ENCODE results near the gene TBC1D20. TPM values are rescaled to one million over a fixed set of nuclear protein-coding genes. Genes with fewer than 3 reads are reported as not detected.
A peak's percentile ranks its signal among the peaks of the same experiment; 100 is the strongest.

Gene TBC1D20
- total and polyA plus RNA-seq, 2 donors (not counting 3 experiments of a cell fraction or from before 2014, with no cell fraction given), result 34.3 to 36.1 TPM

DNA sequence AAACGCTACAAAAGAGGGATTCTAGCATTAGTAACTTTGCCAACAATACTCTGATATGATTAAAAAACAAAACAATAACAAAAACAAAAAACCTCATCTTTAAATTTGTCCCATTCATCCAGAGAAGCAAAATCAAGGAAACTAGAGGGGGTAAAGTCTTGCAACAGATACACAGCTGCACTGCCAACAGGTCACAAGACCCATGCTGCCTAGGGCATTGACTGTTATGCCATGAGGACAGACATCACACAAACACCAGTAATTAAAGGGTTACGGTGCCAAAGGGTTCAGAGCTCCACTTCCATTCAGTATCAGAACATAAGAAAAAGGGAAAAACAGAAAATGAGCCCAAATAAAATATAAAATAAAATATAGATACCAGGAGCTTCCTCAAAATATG is 1.6 kb downstream of the TBC1D20 start:
- H3K27me3 ChIP-seq (ENCODE audit: control insufficient read depth in 2 of 2, insufficient read depth in 2 of 2, low read length in 2 of 2), result no peaks in the 10 kb centered on the region
- no peak overlapping the region for H3K9ac ChIP-seq (replicated peaks; ENCODE audit: extremely low read depth, insufficient read depth, low read length)
- dilution Hi-C loops (cut with MboI; ENCODE audit: extremely low pct_ligation_motif_present, low sequenced_read_pairs), result no loop called here
- H3K79me2 ChIP-seq (ENCODE audit: control insufficient read depth, insufficient read depth, low read length), result peaks cover 52% of the 10 kb centered on the region
- ChIA-PET CTCF (interaction anchor here (1.6 kb wide), 1 partner anchor 29 kb away, joined by 5 read pairs; no protein-coding TSS in a partner anchor), POLR2A (no interaction called here)
- no peaks in the 10 kb centered on the region for H3K9me1 ChIP-seq (replicated peaks; ENCODE audit: control insufficient read depth, extremely low read depth, insufficient read depth, low read length)
- no peak overlapping the region for H2AFZ ChIP-seq (ENCODE audit: low read depth, low read length)
- H3K4me3 ChIP-seq (replicated peaks in 1 of 3; ENCODE audit: insufficient read depth in 1 of 3, low read depth in 1 of 3, low read length in 3 of 3), result peak overlapping the region in 1 of 3 experiments; percentile 66
- peaks cover 3% of the 10 kb centered on the region for H4K20me1 ChIP-seq (replicated peaks; ENCODE audit: control insufficient read depth, extremely low read depth, insufficient read depth, low read length)
- no peaks in the 10 kb centered on the region for H3K36me3 ChIP-seq (ENCODE audit: control insufficient read depth in 2 of 2, extremely low read depth in 1 of 2, insufficient read depth in 2 of 2, low read length in 2 of 2)
- DNase-seq (ENCODE audit: low read depth, low spot score), result no peak
- H3K4me1 ChIP-seq (ENCODE audit: control insufficient read depth, extremely low read depth, insufficient read depth, low read length), result peaks cover 28% of the 10 kb centered on the region
- BruUV-seq (replicated peaks), result no TSS peak
- H3K27ac ChIP-seq (ENCODE audit: insufficient read depth, low read depth, low read length), result no peak overlapping the region
- no peak for FAIRE-seq
- intact Hi-C loops (cut with micrococcal nuclease), result no loop called here
- TF ChIP-seq MYC (IDR thresholded peaks at IDR 0.05; ENCODE audit: low read depth, low read length) (no peak), POLR2AphosphoS5 (IDR thresholded peaks at IDR 0.05; ENCODE audit: insufficient read depth, low read depth, low read length) (no peak), GATA2 (IDR thresholded peaks at IDR 0.05; ENCODE audit: insufficient read depth, insufficient read length, low read depth, low read length) (no peak)
- no peaks in the 10 kb centered on the region for H3K9me3 ChIP-seq (replicated peaks; ENCODE audit: control insufficient read depth, insufficient read depth, low read length)
- peak overlapping the region; percentile 31 for H3K4me2 ChIP-seq (ENCODE audit: insufficient read depth, low read length)

DNA sequence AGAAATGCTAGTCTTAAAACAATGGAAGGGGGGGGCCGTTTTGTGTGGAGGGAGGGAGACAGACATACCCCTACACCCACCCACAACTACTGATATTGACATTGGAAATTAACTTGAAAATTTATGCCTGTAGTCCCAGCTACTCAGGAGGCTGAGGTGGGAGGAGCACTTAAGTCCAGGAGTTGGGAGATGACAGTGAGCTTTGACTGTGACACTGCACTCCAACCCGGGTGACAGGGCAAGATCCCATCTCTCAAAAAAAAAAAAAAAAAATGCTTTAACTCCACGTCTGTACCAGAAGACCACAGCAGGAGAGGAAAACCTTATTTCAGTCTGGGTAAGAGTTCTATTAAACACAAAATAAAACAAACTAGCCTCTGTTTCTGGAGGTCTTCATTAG is 2.2 kb downstream of the TBC1D20 start:
- ChIA-PET CTCF (interaction anchor here (2.1 kb wide), 1 partner anchor 12 kb away, joined by 6 read pairs; no protein-coding TSS in a partner anchor), POLR2A (no interaction called here)
- no peak overlapping the region for H3K27ac ChIP-seq (ENCODE audit: insufficient read depth, low read depth, low read length)
- DNase-seq (ENCODE audit: low read depth, low spot score) (no peak), FAIRE-seq (no peak)
- no peaks in the 10 kb centered on the region for H3K9me3 ChIP-seq (replicated peaks; ENCODE audit: control insufficient read depth, insufficient read depth, low read length)
- no peaks in the 10 kb centered on the region for H3K9me1 ChIP-seq (replicated peaks; ENCODE audit: control insufficient read depth, extremely low read depth, insufficient read depth, low read length)
- H3K36me3 ChIP-seq (ENCODE audit: control insufficient read depth in 2 of 2, extremely low read depth in 1 of 2, insufficient read depth in 2 of 2, low read length in 2 of 2), result no peaks in the 10 kb centered on the region
- peaks cover 28% of the 10 kb centered on the region for H3K4me1 ChIP-seq (ENCODE audit: control insufficient read depth, extremely low read depth, insufficient read depth, low read length)
- H3K4me3 ChIP-seq (replicated peaks in 1 of 3; ENCODE audit: insufficient read depth in 1 of 3, low read depth in 1 of 3, low read length in 3 of 3), result peak overlapping the region in 1 of 3 experiments; percentile 66
- intact Hi-C loops (cut with micrococcal nuclease) (no loop called here), dilution Hi-C loops (cut with MboI; ENCODE audit: extremely low pct_ligation_motif_present, low sequenced_read_pairs) (no loop called here)
- H3K27me3 ChIP-seq (ENCODE audit: control insufficient read depth in 2 of 2, insufficient read depth in 2 of 2, low read length in 2 of 2), result no peaks in the 10 kb centered on the region
- no peak overlapping the region for H2AFZ ChIP-seq (ENCODE audit: low read depth, low read length)
- TF ChIP-seq EZH2 (IDR thresholded peaks at IDR 0.05; ENCODE audit: borderline replicate concordance, low read depth, low read length, severe bottlenecking) (no peak), FOS (IDR thresholded peaks at IDR 0.05; ENCODE audit: borderline replicate concordance, insufficient read depth, low read length) (no peak), GATA2 (IDR thresholded peaks at IDR 0.05; ENCODE audit: insufficient read depth, insufficient read length, low read depth, low read length) (no peak), MYC (IDR thresholded peaks at IDR 0.05; ENCODE audit: low read depth, low read length) (no peak), POLR2AphosphoS5 (IDR thresholded peaks at IDR 0.05; ENCODE audit: insufficient read depth, low read depth, low read length) (no peak), POLR2A (IDR thresholded peaks at IDR 0.05; ENCODE audit: low read depth, low read length) (no peak), JUN (IDR thresholded peaks at IDR 0.05; ENCODE audit: borderline replicate concordance, insufficient read depth, insufficient read length, low read depth) (no peak)
- TF ChIP-seq, protein P1, sequence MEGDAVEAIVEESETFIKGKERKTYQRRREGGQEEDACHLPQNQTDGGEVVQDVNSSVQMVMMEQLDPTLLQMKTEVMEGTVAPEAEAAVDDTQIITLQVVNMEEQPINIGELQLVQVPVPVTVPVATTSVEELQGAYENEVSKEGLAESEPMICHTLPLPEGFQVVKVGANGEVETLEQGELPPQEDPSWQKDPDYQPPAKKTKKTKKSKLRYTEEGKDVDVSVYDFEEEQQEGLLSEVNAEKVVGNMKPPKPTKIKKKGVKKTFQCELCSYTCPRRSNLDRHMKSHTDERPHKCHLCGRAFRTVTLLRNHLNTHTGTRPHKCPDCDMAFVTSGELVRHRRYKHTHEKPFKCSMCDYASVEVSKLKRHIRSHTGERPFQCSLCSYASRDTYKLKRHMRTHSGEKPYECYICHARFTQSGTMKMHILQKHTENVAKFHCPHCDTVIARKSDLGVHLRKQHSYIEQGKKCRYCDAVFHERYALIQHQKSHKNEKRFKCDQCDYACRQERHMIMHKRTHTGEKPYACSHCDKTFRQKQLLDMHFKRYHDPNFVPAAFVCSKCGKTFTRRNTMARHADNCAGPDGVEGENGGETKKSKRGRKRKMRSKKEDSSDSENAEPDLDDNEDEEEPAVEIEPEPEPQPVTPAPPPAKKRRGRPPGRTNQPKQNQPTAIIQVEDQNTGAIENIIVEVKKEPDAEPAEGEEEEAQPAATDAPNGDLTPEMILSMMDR (IDR thresholded peaks at IDR 0.05; ENCODE audit: extremely low read depth in 1 of 2, insufficient read depth in 1 of 2, low read depth in 1 of 2, low read length in 2 of 2), result no peak
- TF ChIP-seq, protein P2, sequence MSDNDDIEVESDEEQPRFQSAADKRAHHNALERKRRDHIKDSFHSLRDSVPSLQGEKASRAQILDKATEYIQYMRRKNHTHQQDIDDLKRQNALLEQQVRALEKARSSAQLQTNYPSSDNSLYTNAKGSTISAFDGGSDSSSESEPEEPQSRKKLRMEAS (IDR thresholded peaks at IDR 0.05; ENCODE audit: insufficient read depth, insufficient read length), result no peak
- peak overlapping the region; percentile 31 for H3K4me2 ChIP-seq (ENCODE audit: insufficient read depth, low read length)
- no peak overlapping the region for H3K9ac ChIP-seq (replicated peaks; ENCODE audit: extremely low read depth, insufficient read depth, low read length)
- peaks cover 55% of the 10 kb centered on the region for H3K79me2 ChIP-seq (ENCODE audit: control insufficient read depth, insufficient read depth, low read length)
- H4K20me1 ChIP-seq (replicated peaks; ENCODE audit: control insufficient read depth, extremely low read depth, insufficient read depth, low read length), result peaks cover 3% of the 10 kb centered on the region
- no TSS peak for BruUV-seq (replicated peaks)
